HG02884 (cell line): ENCODE measurements around the gene KRT4.

ENCODE experiments used
- ATAC-seq: cut with Tn5 transposase; IDR thresholded peaks from one replicate; pipeline ENCODE4 v1.9.1; 2021; ENCODE audit warnings: mild to moderate bottlenecking, moderate library complexity; ENCODE audit not compliant: unreplicated experiment

The KRT4 gene

DNA sequence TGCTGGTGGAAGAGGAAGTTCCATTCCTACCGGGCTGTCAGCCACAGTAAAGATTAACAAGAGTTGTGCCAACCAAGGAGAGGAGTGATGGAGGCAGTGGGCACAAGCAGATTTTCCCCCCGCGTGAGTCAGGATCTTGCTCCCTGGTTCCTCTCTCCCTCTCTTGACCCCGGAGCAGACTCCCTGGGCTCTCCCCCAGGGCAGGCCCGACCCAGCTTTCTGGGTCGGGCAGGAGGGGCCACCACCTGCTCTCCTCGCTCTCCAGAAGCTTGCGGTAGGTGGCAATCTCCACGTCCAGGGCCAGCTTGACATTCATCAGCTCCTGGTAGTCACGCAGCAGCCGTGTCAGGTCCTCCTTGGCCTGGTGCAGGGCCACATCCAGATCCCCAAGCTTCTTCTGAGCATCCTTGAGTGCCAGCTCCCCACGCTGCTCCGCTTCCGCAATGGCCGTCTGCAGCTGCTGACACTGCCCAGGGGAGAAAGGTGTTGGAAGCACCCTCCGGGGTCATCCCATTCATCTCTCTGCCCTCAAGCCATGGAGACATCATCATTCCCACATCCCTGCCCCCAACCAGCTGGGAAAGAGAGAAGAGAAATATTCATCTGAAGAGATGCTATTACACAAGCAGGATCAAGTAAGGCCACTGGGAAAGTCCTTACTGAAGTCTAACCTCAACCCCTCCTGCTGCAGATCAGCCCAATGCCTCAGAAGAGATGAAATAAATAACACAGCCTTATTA, 9.0 kb upstream of the KRT4 start:
- no peak for ATAC-seq

DNA sequence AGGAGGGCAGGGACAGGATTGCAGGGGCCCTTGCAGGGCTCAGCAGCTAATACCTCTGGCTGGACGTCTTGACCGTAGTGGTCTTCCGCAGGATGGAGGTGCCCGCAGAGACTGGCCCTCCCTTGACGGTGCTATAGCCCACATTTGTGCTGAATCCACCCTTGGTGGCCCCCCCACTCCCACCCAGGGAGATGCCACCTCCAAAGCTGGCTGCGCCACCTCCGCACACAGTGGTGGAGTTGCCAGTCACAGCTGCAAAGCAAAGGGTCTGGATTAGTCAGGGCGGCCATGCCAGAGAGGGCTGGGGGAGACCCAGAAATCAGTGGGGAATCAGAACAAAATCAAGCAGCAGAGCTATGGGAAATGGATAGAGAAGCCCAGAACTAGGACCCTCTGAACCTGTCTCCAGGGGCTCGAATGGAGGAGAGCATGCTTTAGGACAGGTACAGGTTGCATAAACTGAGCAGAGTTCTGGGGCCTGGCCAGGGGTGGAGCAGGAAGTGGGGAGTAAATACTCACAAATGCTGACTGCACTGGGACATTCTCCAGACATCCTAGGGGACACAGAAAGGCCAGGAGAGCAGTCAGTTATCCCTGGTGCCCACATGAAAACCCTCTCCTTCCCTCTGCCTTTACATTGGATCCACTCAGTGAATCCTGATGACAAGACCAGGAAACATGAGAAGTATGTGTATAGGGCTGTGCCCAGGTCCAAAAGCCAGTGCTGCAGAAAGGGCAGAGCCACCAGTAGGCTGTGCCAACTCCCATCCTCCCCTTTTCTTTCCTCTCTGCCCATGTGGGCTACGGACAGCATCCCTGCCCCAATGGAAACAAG, 8.1 kb upstream of the KRT4 start:
- no peak for ATAC-seq

DNA sequence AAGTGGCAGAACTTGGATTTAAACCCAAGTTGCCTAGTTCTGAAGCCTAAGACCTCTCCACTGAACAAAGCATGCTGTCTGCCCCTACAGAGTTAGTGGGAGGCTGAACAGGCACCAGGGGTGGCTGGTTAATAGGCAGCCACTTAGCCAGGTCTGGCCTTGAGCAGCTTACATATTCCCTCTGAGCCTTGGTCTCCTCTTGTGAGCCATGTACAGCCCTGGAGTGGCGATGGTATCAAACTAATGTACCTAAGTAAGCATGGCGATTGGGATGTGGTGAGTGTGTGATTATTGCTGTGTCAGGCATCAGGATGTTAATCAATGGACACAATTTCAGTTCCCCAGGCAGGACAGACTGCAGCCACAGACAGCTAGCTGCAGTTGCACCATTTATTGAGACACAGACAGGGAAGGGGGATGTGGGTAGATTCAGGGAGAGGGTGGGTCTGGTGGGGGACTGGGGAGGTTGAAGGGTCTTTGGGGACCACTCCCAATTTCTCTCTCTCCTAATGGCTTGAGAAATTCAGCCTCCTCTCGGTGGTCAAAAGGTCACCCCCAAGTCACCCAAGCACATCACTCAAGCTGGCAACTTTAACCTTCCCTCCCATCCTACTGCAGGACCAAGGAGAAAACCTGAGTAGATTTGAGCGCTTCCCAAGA, 7.3 kb upstream of the KRT4 start:
- ATAC-seq: no peak

DNA sequence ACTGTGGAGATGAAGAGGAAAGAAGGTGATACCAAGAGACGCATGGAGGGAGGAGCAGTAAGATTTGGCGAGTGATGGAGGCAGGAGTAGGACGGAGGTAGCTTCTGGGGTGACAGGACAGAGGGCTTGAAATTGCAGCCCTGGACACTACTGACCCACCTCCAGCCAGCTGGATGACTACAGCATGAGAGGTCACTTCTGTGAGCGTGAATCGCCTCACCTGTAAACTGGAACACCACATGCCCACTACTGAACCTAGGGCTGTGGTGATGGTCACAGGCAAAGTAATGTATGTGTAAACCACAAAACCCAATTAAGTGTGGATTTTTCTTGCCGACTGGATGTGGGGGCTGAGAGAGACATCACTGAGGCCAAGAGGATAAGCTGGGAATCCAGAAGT, 6.6 kb upstream of the KRT4 start:
- no peak for ATAC-seq

DNA sequence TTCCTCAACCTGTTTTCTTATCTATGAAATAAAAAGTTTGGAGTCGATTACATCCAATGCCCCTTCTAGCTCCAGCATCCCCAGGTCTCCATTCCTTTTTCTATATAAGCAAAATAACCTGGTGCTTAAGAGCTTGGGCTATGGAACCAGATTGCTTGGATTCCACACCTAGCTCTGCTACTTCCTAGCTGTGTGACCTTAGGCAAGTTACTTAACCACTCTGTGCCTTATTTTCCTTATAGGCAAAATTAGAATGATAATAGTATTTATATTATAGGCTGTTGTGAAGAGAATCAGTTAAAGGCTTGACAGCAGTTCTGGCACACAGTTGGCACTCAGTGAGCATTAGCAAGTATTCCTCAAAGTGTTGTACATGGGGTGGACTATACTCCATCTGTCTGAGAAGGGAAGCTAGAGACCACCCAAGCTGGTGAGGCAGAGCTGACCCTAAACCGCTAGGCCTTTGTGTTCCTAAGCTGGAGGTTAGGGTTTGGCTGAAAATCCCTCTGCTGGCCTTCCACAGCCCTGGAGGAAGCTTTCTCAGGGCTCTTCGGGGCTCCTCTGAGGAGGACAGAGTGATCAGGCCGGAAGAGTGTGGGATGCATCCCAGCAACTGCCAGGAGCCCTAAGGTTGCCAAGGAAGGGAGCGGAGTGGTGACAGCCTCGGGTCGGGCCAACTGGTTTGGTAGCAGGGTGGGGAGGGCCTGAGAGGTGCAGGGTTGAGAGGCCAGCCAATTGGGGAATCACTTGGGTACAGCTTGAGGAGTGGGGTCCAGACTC, 6.0 kb upstream of the KRT4 start:
- ATAC-seq: no peak

DNA sequence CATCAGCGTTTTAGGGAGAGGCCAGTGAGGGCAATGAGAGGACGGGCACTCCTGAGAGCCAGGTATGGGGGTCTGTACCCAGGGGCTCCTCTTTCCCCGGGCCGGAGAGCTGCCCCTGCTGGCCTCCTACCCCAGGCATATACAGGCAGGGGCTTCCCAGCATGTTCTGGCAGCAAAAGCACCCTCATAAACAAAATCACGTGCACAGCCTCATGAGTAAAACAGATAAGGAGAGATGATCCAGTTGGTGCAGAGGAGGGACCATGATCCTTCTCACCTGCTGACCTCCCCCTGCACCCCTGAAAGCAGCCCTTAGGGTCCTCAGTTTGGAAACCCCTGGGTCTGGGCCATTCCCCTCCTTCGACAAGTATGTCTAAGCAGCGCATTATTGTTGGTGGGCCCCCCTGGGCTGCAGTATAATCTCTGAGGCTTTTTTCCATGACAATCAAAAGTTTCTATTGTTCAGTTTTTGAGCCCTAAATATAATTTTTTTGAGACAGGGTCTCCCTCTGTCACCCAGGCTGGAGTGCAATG, 5.0 kb upstream of the KRT4 start:
- no peak for ATAC-seq

DNA sequence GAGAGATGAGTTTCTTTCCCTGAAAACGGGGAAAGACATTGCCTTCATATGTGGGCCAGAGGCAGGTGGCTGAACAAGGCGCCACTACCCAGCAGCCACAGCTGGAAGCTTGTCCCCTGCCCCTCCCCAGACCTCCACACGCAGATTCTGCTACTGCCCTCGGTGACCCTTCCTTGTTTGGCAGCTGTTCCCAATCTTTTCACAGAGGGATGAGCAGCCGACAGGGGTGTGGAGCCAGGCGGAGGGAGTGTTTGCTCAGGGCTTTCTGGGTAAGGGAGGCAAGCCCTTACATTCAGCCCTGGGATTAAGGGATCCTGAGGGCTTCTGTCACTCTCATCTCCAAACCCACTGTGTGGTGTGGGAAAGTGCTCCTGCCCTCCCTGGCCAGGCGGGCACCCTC, 4.5 kb upstream of the KRT4 start:
- no peak for ATAC-seq

DNA sequence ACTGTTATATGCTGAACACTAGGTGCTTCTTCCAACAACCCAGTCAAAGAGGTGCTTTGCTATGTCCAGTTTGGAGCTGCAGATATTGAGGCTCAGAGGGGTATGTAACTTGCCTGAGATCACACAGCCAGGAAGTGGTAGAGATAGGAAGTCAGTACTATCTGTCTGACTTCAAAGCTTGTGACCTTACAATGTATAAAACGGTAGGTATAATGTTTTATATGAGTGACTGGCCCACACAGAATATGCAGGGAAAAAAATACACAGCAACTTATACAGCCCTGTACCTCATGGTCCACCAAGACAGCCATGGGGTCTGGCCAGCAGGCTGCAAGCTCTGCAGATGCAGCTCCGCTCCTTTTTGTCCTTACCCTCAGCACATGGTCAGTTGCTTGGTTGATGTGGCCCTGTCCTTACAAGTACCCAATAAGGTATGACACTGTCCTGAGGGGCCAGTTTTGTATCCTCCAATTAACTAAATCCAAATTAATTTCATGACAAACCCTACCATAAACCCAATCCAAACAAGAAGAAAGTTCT, 3.9 kb upstream of the KRT4 start:
- no peak for ATAC-seq

DNA sequence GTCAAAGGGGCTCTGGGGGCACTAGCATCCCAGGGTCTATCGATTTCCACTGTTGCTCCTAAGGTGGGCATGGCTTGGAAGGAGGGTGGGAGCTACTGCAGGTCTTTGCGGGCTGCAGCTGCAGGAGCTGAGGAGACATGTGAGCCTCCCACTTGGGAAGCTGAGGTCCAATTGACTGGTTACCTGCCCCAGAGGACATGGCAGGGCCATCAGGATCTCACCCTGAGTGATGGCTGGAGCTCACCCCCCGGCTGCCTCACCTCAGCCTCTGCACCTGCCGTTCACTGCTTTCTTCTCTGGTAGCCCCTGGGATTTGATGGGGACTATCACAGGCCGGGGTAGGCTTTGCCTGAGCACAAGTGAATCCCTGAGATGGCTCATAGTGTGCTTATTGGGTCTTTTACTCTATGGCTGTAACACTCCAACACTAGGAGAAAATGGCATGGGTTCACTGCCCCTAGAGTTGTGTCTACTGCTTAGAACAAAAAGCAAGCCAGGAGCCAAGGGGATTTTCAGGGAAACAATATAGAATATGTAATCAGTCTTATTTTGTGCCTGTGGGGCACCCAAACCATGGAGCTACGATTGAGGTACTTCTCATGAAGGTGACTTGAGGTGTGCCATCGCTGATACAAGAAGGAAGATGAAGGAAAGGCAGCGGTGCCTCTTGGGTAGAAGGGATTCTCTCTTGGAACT, 3.2 kb upstream of the KRT4 start:
- no peak for ATAC-seq

DNA sequence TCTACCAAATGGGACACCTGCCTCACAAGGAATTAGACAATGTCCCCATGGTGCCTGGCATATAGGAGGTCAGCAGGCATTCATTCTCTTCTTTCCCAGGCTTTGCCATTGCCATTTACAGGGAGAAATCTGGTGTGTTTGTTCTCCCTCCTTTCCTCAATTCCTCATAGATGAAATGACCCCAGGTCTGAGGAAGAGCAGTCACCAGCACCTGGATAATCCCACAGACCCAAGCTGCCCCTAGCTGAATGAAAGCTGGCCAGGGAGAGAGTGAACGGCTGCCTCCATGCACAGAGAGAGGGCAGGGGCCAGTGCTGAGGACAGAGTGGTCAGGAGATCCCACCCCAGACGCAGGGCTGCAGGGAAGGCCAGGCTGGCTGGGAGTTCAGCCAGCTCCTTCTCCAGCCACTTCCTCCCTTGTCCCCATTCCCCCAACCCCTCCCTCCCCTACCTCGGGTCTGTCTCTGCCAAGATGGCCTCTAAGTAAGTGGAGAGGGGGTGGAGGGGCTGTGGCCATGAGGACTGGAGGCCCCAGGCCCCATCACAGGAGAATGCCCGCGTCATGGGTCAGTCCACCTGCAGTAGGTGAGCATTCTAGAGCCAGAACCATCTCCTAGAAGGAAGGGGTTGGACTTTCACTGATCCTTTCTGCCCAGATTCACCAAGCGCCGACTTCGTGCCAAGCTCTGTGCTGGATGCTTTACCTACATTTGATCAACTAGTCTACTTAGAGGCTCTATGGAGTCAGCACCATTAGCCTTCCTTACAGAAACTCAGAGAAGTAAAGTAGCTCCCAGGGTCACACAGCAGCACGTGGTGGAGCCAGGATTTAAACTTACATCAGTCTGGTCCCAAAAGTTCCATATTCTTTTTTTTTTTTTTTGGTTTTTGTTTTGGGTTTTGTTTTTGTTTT, 2.0 kb upstream of the KRT4 start:
- ATAC-seq: no peak

DNA sequence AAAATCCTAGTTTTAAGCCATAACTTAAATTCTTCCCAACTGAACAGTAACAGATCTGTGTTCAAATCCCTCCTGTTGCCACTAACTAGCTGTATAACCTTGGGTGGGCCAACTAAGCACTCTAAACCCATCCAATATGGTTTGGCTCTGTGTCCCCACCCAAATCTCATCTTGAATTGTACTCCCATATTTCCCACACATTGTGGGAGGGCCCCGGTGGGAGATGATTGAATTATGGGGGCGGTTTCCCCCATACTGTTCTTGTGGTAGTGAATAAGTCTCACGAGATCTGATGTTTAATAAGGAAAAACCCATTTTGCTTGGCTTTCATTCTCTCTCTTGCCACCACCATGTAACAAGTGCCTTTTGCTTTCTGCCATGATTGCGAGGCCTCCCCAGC, 1.2 kb upstream of the KRT4 start:
- no peak for ATAC-seq

DNA sequence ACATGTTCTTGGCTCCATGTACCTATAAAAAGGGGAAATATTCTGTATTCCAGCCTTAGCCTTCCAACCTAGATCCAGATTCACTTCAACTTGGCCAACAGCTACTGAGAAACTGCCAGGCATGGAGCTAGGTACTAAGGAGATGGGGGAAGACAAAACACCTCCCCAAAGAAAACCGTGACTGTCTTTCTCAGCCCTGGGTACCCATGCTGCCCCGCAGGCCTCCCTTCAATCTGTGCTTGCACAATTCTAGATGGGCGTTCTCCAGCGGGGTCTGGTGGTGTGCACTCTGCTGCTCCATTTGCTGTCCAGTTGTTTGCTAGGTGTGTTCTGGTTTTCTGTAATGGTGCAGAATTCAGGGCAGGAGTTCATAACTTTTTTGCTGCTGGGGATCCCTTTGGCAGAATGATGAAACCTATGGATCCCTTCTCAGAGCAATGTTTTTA, 817 bp upstream of the KRT4 start:
- ATAC-seq: no peak

DNA sequence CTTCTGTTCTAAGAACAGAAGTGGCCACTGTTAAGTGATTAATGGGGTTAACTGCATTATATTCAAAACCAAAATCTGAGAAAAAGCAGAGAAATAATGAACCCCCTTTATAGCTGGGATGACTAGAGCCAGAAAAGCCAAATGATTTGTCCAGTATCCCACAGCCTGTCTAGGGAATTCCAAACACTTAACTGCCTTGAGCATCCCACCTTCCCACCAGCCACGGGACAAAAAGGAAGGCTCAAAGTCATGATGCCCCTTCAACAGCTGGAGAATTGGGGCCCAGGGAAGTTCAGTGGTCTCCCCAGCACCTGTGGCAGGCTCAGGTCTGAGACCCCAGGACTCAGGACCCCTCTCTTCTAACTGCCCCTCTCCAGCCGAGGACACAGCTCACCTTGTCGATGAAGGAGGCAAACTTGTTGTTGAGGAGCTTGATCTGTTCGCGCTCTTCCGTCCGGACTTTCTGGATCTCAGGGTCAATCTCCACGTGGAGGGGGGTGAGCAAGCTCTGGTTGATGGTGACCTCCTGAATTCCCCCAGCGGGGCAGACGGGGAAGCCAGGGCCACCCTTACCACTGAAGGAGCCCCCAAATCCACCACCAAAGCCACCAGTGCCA, 605 bp downstream of the KRT4 start:
- ATAC-seq: no peak

DNA sequence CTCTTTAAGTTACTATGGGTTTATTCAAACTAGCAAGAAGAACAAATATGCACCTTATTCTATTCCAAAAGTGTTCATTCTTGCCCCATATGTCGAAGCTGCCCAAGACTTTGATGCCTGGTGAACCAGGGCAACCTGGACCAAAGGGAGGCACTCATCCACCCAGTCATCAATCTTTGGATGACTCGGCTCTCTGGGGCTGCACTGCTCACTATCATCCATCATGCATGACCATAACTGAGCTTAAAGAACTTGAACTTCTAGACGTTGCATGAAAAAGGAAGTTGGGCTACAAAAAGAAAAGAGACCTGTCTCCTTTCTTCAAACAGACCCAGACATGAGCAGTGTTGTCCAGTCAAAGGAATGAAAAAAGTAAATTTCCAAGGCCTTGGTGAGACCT, 1.2 kb downstream of the KRT4 start:
- no peak for ATAC-seq

DNA sequence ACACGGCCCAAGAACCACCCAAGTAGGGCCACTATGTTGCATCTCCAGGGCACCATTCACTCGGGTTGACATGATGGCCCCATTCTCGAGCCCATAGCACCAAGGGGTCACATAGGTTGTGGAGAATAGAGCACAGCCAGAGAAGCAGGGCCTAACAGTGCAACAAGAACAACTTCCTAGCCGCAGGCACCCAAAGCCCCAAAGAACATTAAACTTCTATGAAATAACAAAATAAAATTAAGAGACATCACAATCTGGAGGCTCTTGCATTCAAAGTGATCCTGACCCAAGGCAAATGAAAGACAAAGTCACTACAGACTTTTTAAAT, 1.9 kb downstream of the KRT4 start:
- ATAC-seq: no peak

DNA sequence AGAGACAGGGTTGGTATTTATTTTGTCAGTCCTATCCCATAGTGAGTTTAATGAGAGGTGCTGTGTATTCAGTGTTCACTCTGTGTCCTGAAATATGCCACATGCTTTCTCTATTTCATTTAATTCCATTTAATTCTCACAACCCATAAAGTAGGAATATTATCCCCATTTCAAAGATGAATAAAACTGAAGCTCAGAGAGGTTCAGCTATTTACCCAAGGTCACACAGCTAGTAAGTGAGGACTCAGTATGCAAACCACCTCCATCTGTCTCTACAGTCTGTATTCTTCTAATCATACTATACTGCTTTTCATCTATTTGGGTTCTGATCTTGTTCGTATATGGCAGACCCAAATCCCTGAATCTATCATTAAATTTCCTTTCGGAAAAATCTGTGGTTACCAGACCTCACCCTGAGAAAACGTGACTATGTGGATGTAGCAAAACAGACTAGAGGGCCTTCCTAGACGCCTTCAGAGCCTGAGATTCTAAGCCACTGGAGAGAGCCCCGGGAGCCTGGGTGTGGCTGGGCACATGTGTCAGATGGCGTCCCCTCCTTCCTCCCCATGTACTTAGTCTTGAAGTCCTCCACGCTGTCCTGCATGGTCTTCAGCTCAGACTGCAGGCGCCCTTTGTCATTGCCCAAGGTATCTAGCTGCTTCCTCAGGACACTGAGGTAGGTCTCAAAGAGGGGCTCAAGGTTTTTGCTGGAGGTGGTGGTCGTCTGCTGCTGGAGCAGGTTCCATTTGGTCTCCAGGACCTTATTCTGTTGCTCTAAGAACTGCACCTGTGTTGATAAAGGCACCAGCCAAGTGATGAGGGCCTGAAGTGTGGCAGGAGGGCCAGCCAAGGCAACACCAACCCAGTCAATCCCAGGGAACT, 2.5 kb downstream of the KRT4 start:
- ATAC-seq: no peak

DNA sequence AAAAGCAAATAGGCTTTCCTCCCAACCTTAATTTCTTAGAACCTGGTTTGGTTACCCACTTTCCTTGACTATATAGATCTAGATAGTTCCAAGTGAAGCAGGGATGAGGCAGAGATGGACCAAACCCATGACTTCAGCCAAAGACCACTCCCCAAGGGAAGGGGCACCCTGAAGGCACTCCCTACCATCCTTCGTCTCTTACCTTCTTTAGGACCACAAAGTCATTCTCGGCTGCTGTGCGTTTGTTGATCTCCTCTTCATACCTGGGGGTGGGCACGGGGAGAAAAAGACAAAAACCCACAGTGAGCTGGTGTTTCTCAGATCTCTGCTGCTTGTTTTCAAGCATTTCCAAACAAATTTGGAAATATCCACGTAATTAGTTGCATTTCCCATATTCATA, 3.4 kb downstream of the KRT4 start:
- no peak for ATAC-seq

DNA sequence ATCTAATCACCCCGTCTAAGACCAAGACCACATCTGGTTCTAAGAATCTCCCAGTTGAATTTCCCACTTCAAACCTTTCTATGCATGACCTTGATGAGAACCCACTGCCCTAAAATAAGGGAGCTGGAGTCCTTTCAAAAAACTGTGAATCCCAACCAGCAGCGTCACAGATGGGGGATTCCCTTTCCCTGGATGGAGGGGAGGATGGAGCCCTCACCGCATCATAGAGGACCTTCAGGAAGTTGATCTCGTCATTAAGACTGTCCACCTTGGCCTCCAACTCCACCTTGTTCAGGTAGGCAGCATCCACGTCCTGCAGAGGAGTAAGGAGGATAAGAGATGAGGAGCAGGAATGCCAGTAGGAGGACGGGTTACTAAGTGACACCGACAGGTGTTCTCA, 4.8 kb downstream of the KRT4 start:
- ATAC-seq: no peak
